ENCODE results near the gene YBX2.

Gene YBX2

DNA sequence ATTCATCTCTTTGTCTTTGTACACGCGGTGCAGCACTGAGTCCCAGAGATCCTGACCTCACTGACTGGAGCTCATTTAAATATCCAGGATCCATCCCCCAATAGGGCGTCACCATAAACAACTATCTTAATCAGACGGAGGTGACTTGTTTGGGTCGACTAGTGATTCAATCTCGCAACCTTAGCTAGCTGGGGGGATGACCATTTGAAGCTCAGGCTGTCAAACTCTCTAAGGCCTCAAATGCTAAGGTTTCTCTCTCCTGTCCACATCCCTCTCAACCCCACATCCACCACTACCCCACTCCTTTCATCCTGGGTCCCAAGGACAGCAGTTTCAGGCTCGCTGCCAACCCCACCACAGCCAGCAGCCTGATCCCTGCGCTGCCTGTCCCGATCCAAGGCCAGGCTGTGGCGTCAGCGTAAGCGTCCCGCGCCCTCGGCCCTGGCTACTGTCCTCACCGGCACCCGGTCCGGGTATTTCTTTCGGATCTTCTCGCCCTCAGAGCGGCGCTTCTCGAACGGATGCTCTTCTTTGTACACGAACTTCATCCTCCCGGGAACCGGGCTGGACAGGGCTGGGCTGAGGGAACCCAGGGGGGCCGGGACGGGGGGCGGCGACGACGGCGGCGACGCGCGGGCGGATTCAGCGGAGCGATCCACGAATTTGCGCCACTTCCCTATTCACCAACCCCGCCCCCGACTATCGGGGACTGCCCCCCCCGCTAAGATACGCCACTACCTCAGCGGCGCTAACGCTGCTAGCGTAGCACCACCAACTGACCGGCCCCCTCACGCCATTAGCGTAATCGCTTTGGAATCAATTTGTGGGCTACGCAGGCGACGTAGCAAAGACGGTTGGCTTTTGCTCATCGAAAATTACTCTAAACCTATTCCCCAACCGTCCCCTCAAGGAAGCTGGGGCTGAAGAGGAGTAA lies 52.4 kb downstream of the YBX2 start, which contains the start of gene GABARAP:
TSS of gene GABARAP (minus strand) at position 667 of the 934 bp plus-strand sequence. CDS start at position 548, 119 bp downstream.
- no peak for DNase-seq (ENCODE audit: low read depth)

DNA sequence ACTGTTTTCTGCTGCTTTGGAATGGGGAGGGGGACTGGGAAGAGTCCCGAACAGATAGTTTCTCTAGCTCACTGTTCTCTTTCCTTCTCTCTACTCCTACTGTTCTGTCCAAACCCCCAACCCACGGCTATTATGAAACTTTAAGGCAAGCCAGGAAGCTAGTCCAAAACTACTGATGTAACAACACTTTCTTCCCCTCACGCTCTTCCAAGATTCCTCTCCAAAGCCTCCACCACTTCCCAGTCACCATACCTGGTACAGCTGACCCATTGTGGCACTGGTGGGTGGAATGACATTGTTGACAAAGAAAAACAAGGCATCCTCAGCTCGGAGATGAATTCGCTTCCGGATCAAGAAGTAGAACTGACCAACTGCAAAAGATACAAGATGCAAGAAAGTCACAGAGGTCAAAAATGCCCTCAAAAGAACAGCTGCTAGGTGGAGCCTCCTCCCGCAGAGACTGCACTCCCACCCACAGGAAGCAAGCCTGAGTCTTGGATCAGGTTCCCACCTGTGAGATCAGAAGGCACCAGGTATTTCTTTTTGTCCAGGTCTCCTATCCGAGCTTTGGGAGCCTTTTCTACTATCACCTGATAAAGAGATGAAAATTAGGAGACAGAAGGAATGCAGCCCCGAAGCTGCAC lies 53.2 kb downstream of the YBX2 start:
- TF ChIP-seq, protein P1, sequence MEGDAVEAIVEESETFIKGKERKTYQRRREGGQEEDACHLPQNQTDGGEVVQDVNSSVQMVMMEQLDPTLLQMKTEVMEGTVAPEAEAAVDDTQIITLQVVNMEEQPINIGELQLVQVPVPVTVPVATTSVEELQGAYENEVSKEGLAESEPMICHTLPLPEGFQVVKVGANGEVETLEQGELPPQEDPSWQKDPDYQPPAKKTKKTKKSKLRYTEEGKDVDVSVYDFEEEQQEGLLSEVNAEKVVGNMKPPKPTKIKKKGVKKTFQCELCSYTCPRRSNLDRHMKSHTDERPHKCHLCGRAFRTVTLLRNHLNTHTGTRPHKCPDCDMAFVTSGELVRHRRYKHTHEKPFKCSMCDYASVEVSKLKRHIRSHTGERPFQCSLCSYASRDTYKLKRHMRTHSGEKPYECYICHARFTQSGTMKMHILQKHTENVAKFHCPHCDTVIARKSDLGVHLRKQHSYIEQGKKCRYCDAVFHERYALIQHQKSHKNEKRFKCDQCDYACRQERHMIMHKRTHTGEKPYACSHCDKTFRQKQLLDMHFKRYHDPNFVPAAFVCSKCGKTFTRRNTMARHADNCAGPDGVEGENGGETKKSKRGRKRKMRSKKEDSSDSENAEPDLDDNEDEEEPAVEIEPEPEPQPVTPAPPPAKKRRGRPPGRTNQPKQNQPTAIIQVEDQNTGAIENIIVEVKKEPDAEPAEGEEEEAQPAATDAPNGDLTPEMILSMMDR (IDR thresholded peaks at IDR 0.05; ENCODE audit: control insufficient read depth, extremely low read depth, insufficient read depth), result no peak
- DNase-seq (ENCODE audit: low read depth), result no peak
- H3K4me3 ChIP-seq (ENCODE audit: low read depth, low read length), result peak overlapping the region; percentile 97

More for the DNA sequence above, 52.4 kb downstream of the YBX2 start, which contains the start of gene GABARAP:
- TF ChIP-seq, protein P1 (IDR thresholded peaks at IDR 0.05; ENCODE audit: control insufficient read depth, extremely low read depth, insufficient read depth), result no peak
- H3K4me3 ChIP-seq (ENCODE audit: low read depth, low read length), result peak within 1 kb of the TSS; percentile 97

DNA sequence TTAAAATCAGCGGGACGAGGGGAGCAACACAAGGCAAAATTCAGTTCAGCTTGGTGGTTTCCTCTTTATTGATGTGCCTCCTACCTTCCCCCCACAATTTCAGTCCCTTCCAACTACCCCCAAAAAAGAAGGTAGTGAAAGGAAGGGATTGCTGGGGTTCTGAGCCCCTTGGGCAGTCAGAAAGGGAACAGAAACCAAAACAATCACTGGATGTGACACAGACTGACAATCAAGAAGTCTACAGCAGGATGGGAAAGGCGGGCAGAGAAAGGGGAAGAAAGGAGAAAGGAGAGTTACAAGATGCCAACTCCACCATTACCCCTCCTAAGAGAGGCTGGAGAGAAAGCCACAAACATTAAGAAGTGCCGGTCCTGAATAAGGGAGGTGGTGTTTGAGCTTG lies 54.1 kb downstream of the YBX2 start:
- H3K4me3 ChIP-seq (ENCODE audit: low read depth, low read length), result peak overlapping the region; percentile 97
- DNase-seq (ENCODE audit: low read depth), result no peak
- TF ChIP-seq, protein P1 (IDR thresholded peaks at IDR 0.05; ENCODE audit: control insufficient read depth, extremely low read depth, insufficient read depth), result no peak

DNA sequence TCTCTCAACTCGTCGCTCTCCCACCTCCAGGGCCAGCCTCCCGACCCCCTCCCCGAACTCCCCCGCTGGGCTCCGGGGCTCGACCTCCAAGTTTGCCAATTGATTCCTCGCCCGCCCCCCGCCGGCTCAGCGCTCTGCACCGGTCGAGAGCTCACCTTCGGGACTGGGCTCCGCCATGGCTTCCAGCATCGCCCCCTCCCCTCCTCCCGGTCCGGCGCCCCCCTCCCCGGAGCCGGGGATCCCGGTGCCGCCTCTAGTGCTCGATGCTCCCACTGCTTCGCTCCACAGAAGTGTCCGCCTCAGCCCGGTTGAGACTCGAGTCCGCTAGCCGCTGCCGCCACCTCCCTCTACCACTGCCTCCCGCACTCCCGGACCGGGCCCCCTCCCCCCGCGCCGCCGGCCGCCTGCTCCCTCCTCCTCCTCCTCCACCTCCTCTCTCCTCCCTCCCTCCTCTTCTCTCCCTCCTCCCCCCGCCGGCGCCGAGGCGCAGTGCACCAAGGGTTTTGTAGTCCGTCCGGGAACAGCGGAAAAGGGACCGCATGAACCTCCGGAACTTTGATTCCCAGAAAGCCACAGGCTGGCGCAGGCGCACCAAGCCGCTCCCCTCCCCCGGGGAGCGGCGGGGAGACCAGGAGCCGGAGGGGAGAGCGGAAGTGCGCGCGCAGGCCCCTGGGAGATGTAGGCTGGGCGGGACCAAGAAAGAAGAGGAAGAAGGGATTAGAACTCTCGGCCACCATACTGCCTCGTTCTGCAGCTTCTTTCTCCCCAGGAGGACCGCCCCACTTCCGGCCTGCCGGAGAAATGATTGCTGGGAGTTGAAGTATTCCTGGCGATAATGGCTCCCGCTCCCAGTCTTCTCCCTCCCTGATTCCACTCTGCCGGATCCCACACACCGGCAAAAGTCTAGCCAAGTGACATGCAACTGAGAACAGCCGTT lies 55.1 kb downstream of the YBX2 start, which contains the start of gene PHF23:
TSS of gene PHF23 (minus strand) at position 367 of the 937 bp plus-strand sequence. CDS start at position 189, 178 bp downstream.
- TF ChIP-seq, protein P1 (IDR thresholded peaks at IDR 0.05; ENCODE audit: control insufficient read depth, extremely low read depth, insufficient read depth), result no peak
- DNase-seq (ENCODE audit: low read depth), result peak; percentile 98
- peak within 1 kb of the TSS; percentile 98 for H3K4me3 ChIP-seq (ENCODE audit: low read depth, low read length)

DNA sequence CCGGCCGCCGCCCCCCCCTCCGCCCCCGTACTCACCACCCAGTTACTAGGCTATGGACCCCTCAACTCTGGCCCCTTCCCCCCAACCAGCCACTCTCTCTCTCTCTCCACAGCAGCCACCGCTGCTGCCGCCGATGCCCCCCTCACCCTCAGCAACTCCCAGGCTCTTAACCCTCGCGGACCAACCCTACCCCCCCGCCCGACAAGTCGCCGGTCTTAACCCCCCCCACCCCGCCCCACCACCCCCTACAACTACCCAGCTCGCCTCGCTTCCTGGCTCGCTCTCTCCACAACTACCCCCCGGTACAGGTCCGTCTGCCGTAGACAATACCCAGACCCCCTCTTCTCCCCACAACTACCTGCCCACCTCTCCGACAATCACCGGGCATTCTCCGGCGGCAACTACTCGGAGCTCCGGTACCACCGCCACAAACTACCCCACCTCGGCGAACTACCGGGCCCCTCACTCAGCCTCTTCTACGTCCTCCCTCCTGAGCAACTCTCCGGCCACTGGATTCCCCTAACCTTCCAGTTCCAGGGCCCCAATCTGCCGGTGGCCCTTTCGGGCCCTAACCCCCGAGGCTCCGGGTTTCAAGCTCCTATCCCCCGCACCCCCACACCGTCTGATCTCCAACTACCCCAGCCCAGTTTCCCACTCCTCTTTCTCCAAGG lies 55.9 kb downstream of the YBX2 start:
- no peak for DNase-seq (ENCODE audit: low read depth)
- TF ChIP-seq, protein P1 (IDR thresholded peaks at IDR 0.05; ENCODE audit: control insufficient read depth, extremely low read depth, insufficient read depth), result no peak
- H3K4me3 ChIP-seq (ENCODE audit: low read depth, low read length), result peak overlapping the region; percentile 98

Data from LNCaP clone FGC (cell line).